ENCODE results near the gene C1D.

C1D gene

GRCh38 chr2:68107475-68107874, 44.7 kb upstream of the C1D start:
- no peak for TF ChIP-seq EZH2phosphoT487 (IDR thresholded peaks at IDR 0.05; ENCODE audit: borderline replicate concordance)
- TF ChIP-seq CTCF (conservative IDR thresholded peaks at IDR 0.05; ENCODE audit: low read length), result no peak
- no peak overlapping the region for H2AFZ ChIP-seq (ENCODE audit: low read length)

GRCh38 chr2:68104111-68104835, 41.5 kb upstream of the C1D start:
- no peak overlapping the region for H2AFZ ChIP-seq (ENCODE audit: low read length)
- no peaks in the 10 kb centered on the region for H3K27me3 ChIP-seq (ENCODE audit: insufficient read depth, low read length, poor library complexity, severe bottlenecking)
- no peaks in the 10 kb centered on the region for H3K9me2 ChIP-seq (replicated peaks; ENCODE audit: low read depth, low read length)
- H3K4me3 ChIP-seq (ENCODE audit: low read length, poor library complexity, severe bottlenecking), result no peak overlapping the region
- H3K4me1 ChIP-seq (ENCODE audit: insufficient read depth, low read length, poor library complexity, severe bottlenecking), result peaks cover 6% of the 10 kb centered on the region
- no peaks in the 10 kb centered on the region for H3K36me3 ChIP-seq (ENCODE audit: insufficient read depth, low read length)
- no peaks in the 10 kb centered on the region for H3F3A ChIP-seq (ENCODE audit: low read depth)
- no peak overlapping the region for H3K4me2 ChIP-seq (ENCODE audit: low read depth, low read length, poor library complexity, severe bottlenecking)
- no peak for TF ChIP-seq EZH2phosphoT487 (IDR thresholded peaks at IDR 0.05; ENCODE audit: borderline replicate concordance)
- TF ChIP-seq CTCF (conservative IDR thresholded peaks at IDR 0.05; ENCODE audit: low read length), result no peak
- H3K9ac ChIP-seq (ENCODE audit: low read depth, low read length, poor library complexity, severe bottlenecking), result no peak overlapping the region
- H3K79me2 ChIP-seq (ENCODE audit: insufficient read depth, low read length), result no peaks in the 10 kb centered on the region
- H4K20me1 ChIP-seq (ENCODE audit: insufficient read depth, low read length, poor library complexity, severe bottlenecking), result no peaks in the 10 kb centered on the region
- H3K9me3 ChIP-seq (ENCODE audit: insufficient read depth, low read depth, low read length), result peaks cover 14% of the 10 kb centered on the region

More at GRCh38 chr2:68107475-68107874, 44.7 kb upstream of the C1D start:
- Histone ChIP-seq H3K27me3 (ENCODE audit: insufficient read depth, low read length, poor library complexity, severe bottlenecking) (no peaks in the 10 kb centered on the region), H3K9me3 (ENCODE audit: insufficient read depth, low read depth, low read length) (peaks cover 14% of the 10 kb centered on the region), H3K9me2 (replicated peaks; ENCODE audit: low read depth, low read length) (no peaks in the 10 kb centered on the region), H3K4me1 (ENCODE audit: insufficient read depth, low read length, poor library complexity, severe bottlenecking) (no peaks in the 10 kb centered on the region), H3F3A (ENCODE audit: low read depth) (no peaks in the 10 kb centered on the region), H3K79me2 (ENCODE audit: insufficient read depth, low read length) (no peaks in the 10 kb centered on the region), H3K36me3 (ENCODE audit: insufficient read depth, low read length) (no peaks in the 10 kb centered on the region), H3K4me3 (ENCODE audit: low read length, poor library complexity, severe bottlenecking) (no peak overlapping the region), H3K9ac (ENCODE audit: low read depth, low read length, poor library complexity, severe bottlenecking) (no peak overlapping the region), H4K20me1 (ENCODE audit: insufficient read depth, low read length, poor library complexity, severe bottlenecking) (no peaks in the 10 kb centered on the region), H3K4me2 (ENCODE audit: low read depth, low read length, poor library complexity, severe bottlenecking) (no peak overlapping the region)

- H2AFZ ChIP-seq (ENCODE audit: low read length), result no peak overlapping the region
- no peak overlapping the region for H3K4me3 ChIP-seq (ENCODE audit: low read length, poor library complexity, severe bottlenecking)
- H3K79me2 ChIP-seq (ENCODE audit: insufficient read depth, low read length), result no peaks in the 10 kb centered on the region
- peaks cover 6% of the 10 kb centered on the region for H3K4me1 ChIP-seq (ENCODE audit: insufficient read depth, low read length, poor library complexity, severe bottlenecking)
- no peaks in the 10 kb centered on the region for H3K9me2 ChIP-seq (replicated peaks; ENCODE audit: low read depth, low read length)
- H3K27me3 ChIP-seq (ENCODE audit: insufficient read depth, low read length, poor library complexity, severe bottlenecking), result no peaks in the 10 kb centered on the region
- no peaks in the 10 kb centered on the region for H4K20me1 ChIP-seq (ENCODE audit: insufficient read depth, low read length, poor library complexity, severe bottlenecking)
- H3K36me3 ChIP-seq (ENCODE audit: insufficient read depth, low read length), result no peaks in the 10 kb centered on the region
- TF ChIP-seq EZH2phosphoT487 (IDR thresholded peaks at IDR 0.05; ENCODE audit: borderline replicate concordance) (no peak), CTCF (conservative IDR thresholded peaks at IDR 0.05; ENCODE audit: low read length) (no peak)
- H3K9ac ChIP-seq (ENCODE audit: low read depth, low read length, poor library complexity, severe bottlenecking), result no peak overlapping the region
- peaks cover 14% of the 10 kb centered on the region for H3K9me3 ChIP-seq (ENCODE audit: insufficient read depth, low read depth, low read length)
- no peak overlapping the region for H3K4me2 ChIP-seq (ENCODE audit: low read depth, low read length, poor library complexity, severe bottlenecking)
- H3F3A ChIP-seq (ENCODE audit: low read depth), result no peaks in the 10 kb centered on the region
These were observed 40.9 kb upstream of the C1D start for GRCh38 chr2:68103709-68104055.
